Astrocyte (in vitro differentiated cells and primary cell): Measurements from ENCODE around the gene PARD3B. TPM values are rescaled to one million over a fixed set of nuclear protein-coding genes. Genes with fewer than 3 reads are reported as not detected.

Source experiments
- DNase-seq: peaks from one replicate; pipeline ENCODE4 v3.0.0-alpha.2; 2010; ENCODE audit warnings: low read depth
- FAIRE-seq: peaks from 2 replicates; lab custom pipeline; 2011; peaks lifted over from hg19 to GRCh38; lab: Jason Lieb, UNC
- H2AFZ ChIP-seq: 2 replicates; pipeline ENCODE4 v1.6.0; 2012; ENCODE audit warnings: low read depth, low read length, inconsistent platforms
- H3K27ac ChIP-seq: 2 replicates; pipeline ENCODE4 v1.5.1; 2011; ENCODE audit warnings: low read depth, low read length, inconsistent platforms
- H3K27me3 ChIP-seq: 2 replicates; pipeline ENCODE4 v1.6.0; 2011; ENCODE audit warnings: low read length, inconsistent platforms; ENCODE audit not compliant: insufficient read depth
- H3K36me3 ChIP-seq: 2 replicates; pipeline ENCODE4 v1.5.1; 2011; ENCODE audit warnings: low read length, inconsistent platforms; ENCODE audit not compliant: insufficient read depth
- H3K4me1 ChIP-seq: 2 replicates; pipeline ENCODE4 v1.5.1; 2011; ENCODE audit warnings: low read length, inconsistent platforms; ENCODE audit not compliant: insufficient read depth
- H3K4me2 ChIP-seq: 2 replicates; pipeline ENCODE4 v1.6.0; 2012; ENCODE audit warnings: low read length, inconsistent platforms
- H3K4me3 ChIP-seq: 2 replicates; pipeline ENCODE4 v1.5.1; 2011; ENCODE audit warnings: low read depth, mild to moderate bottlenecking, low read length, inconsistent platforms; ENCODE audit not compliant: insufficient read depth
- H3K79me2 ChIP-seq: 2 replicates; pipeline ENCODE4 v1.6.0; 2012; ENCODE audit warnings: mild to moderate bottlenecking, low read length, inconsistent platforms; ENCODE audit not compliant: insufficient read depth
- H3K9ac ChIP-seq: 2 replicates; pipeline ENCODE4 v1.6.0; 2012; ENCODE audit warnings: mild to moderate bottlenecking, low read length, inconsistent platforms
- H3K9me3 ChIP-seq: 2 replicates; pipeline ENCODE4 v1.5.1; 2012; ENCODE audit warnings: low read depth, mild to moderate bottlenecking, low read length, inconsistent platforms; ENCODE audit not compliant: insufficient read depth
- H4K20me1 ChIP-seq: 2 replicates; pipeline ENCODE4 v1.6.0; 2012; ENCODE audit warnings: low read length, inconsistent platforms; ENCODE audit not compliant: insufficient read depth
- H3K27ac Mint-ChIP-seq: one replicate; pipeline ENCODE4 v1.8.0; 2021; ENCODE audit warnings: mild to moderate bottlenecking, mixed read lengths; ENCODE audit not compliant: unreplicated experiment
- H3K27me3 Mint-ChIP-seq: one replicate; pipeline ENCODE4 v1.8.0; 2021; ENCODE audit warnings: low read depth, mixed read lengths; ENCODE audit not compliant: unreplicated experiment
- H3K36me3 Mint-ChIP-seq: one replicate; pipeline ENCODE4 v1.8.0; 2021; ENCODE audit warnings: low read depth, mixed read lengths; ENCODE audit not compliant: unreplicated experiment
- H3K4me1 Mint-ChIP-seq: one replicate; pipeline ENCODE4 v1.8.0; 2021; ENCODE audit warnings: low read depth, mixed read lengths; ENCODE audit not compliant: unreplicated experiment
- H3K4me3 Mint-ChIP-seq: one replicate; pipeline ENCODE4 v1.8.0; 2021; ENCODE audit warnings: mild to moderate bottlenecking, moderate library complexity, mixed read lengths; ENCODE audit not compliant: unreplicated experiment
- H3K9me3 Mint-ChIP-seq: one replicate; pipeline ENCODE4 v1.8.0; 2021; ENCODE audit warnings: mild to moderate bottlenecking, mixed read lengths; ENCODE audit not compliant: unreplicated experiment
- EZH2 ChIP-seq: IDR thresholded peaks from 2 replicates; pipeline ENCODE4 v1.6.1; 2012; ENCODE audit warnings: mild to moderate bottlenecking, low read length, inconsistent platforms; ENCODE audit not compliant: insufficient read depth
- total RNA-seq: library from RNA; stranded (reverse); gene quantifications from 2 replicates; pipeline ENCODE4 v1.2.1, GENCODE V29; 2021
- TF ChIP-seq, protein P1 (sequence below): IDR thresholded peaks from 2 replicates; pipeline ENCODE4 v1.5.1; 2011; ENCODE audit warnings: low read depth, mild to moderate bottlenecking, inconsistent platforms, low read length, moderate library complexity; ENCODE audit not compliant: insufficient read depth

The PARD3B gene
- total RNA-seq, 1 donor from 2014 or later = 6.5 TPM

DNA sequence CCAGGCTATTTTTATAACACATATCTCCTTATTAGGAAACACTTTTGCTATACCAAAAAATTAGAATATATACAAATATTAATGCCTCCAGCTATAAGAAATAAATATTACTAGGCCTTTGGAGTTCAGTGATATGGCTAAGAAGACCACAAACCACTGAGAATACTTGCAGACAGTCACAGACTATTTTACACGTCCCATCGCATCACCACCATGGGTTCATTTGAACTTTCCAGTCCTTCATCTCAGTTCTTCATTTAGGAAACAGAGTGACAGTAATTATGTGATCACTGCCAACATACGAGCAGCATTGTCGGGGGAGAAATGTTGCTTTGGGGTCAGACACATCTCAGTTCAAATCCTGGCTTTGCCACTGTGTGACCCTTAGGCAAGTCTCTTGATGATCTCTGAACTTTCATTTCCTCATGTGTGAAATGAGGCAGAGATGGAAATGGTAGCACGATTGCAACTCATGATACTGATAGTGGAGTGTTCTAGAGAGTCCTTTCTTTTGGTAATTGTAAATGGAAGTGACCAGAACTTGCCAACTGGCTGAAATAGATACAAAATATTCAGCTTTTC lies 998.1 kb downstream of the PARD3B start:
- FAIRE-seq (no peak), DNase-seq (no peak)
- TF ChIP-seq, protein P1, sequence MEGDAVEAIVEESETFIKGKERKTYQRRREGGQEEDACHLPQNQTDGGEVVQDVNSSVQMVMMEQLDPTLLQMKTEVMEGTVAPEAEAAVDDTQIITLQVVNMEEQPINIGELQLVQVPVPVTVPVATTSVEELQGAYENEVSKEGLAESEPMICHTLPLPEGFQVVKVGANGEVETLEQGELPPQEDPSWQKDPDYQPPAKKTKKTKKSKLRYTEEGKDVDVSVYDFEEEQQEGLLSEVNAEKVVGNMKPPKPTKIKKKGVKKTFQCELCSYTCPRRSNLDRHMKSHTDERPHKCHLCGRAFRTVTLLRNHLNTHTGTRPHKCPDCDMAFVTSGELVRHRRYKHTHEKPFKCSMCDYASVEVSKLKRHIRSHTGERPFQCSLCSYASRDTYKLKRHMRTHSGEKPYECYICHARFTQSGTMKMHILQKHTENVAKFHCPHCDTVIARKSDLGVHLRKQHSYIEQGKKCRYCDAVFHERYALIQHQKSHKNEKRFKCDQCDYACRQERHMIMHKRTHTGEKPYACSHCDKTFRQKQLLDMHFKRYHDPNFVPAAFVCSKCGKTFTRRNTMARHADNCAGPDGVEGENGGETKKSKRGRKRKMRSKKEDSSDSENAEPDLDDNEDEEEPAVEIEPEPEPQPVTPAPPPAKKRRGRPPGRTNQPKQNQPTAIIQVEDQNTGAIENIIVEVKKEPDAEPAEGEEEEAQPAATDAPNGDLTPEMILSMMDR = no peak
- no peak for TF ChIP-seq EZH2
- no peaks in the 10 kb centered on the region for H3K36me3 Mint-ChIP-seq
- no peaks in the 10 kb centered on the region for H3K9me3 Mint-ChIP-seq
- Histone ChIP-seq H3K79me2 (no peaks in the 10 kb centered on the region), H3K9me3 (no peaks in the 10 kb centered on the region), H3K4me2 (no peak overlapping the region), H3K27ac (no peak overlapping the region), H3K27me3 (no peaks in the 10 kb centered on the region), H3K4me3 (no peak overlapping the region), H2AFZ (no peak overlapping the region), H3K4me1 (no peaks in the 10 kb centered on the region), H3K9ac (no peak overlapping the region), H3K36me3 (no peaks in the 10 kb centered on the region), H4K20me1 (no peaks in the 10 kb centered on the region)
- H3K4me3 Mint-ChIP-seq = no peak overlapping the region
- H3K27me3 Mint-ChIP-seq = no peaks in the 10 kb centered on the region
- H3K4me1 Mint-ChIP-seq = peaks cover 4% of the 10 kb centered on the region
- H3K27ac Mint-ChIP-seq = no peak overlapping the region

DNA sequence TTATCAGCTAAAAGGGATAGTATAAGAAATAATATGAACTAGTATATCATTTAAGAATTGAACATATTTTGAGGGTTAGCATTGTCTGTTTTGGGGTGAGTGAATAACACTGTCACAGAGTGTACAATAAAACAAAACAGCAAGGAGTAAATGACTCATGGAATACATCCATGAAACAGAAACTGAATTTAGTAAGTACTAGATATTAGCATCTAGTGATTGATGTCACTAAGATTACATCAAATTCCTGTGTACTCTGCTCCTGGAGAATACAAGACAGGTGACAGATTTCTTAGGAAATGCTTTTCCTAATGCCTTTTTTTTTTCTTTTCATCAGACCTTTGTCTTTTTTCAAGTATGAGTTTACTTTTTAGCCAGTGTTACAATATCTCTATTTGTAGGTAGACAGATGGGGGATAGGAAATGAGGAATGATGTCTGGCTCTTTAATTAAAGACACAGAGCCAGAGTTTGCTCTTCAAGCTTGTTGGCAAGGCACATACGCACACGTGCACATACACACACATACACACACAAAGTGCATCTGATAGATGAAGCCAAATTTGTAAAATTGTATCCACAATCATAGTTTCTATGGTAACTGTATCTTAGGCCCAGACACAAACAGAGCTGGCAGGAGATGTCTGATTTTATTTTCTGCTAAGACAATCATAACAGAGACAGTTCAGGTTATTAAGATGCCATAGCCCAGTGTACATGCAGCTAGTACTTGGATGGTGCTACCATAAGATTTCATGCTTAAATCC lies 998.8 kb downstream of the PARD3B start:
- Mint-ChIP-seq H3K4me1 (peaks cover 4% of the 10 kb centered on the region), H3K36me3 (no peaks in the 10 kb centered on the region), H3K27ac (no peak overlapping the region), H3K4me3 (no peak overlapping the region), H3K27me3 (no peaks in the 10 kb centered on the region), H3K9me3 (no peaks in the 10 kb centered on the region)
- Histone ChIP-seq H3K27me3 (no peaks in the 10 kb centered on the region), H3K27ac (no peak overlapping the region), H3K79me2 (no peaks in the 10 kb centered on the region), H3K4me3 (no peak overlapping the region), H4K20me1 (no peaks in the 10 kb centered on the region), H3K4me2 (no peak overlapping the region), H2AFZ (no peak overlapping the region), H3K9ac (no peak overlapping the region), H3K4me1 (no peaks in the 10 kb centered on the region), H3K36me3 (no peaks in the 10 kb centered on the region), H3K9me3 (no peaks in the 10 kb centered on the region)
- DNase-seq = no peak
- TF ChIP-seq, protein P1 = no peak
- no peak for TF ChIP-seq EZH2
- no peak for FAIRE-seq
